SW 1271 (cell line): ENCODE results near the gene TRAF4.
"Not testable (repeated sequence)": the region's sequence is repeated elsewhere in the genome, so short reads cannot be mapped to it uniquely, and the experiment has no call there.

Experiments
- DNase-seq, 2 experiments: peaks; one replicate each; lab custom pipeline; 2025; lab: John Stamatoyannopoulos, UW

Gene TRAF4

GRCh38 chr17:28748852-28749515 is 5.2 kb downstream of the TRAF4 start:
- no peak for DNase-seq

GRCh38 chr17:28749516-28750177 is 5.8 kb downstream of the TRAF4 start:
- no peak for DNase-seq

GRCh38 chr17:28750178-28751047 is 6.6 kb downstream of the TRAF4 start:
- DNase-seq = peak; percentile 70 to 91

- DNase-seq = no peak
These were observed 8.0 kb downstream of the TRAF4 start for GRCh38 chr17:28751600-28752366.

GRCh38 chr17:28755486-28755885 is 11.7 kb downstream of the TRAF4 start:
- no peak for DNase-seq

GRCh38 chr17:28756049-28756804 is 12.4 kb downstream of the TRAF4 start:
- no peak for DNase-seq

- DNase-seq = no peak
These were observed 14.8 kb downstream of the TRAF4 start for GRCh38 chr17:28758411-28759121.

GRCh38 chr17:28759256-28759865 is 15.6 kb downstream of the TRAF4 start:
- no peak for DNase-seq

GRCh38 chr17:28760601-28761562 is 17.1 kb downstream of the TRAF4 start:
- DNase-seq = no peak

- no peak for DNase-seq
These were observed 19.5 kb downstream of the TRAF4 start for GRCh38 chr17:28763137-28763799.

- peak in 1 of 2 experiments; percentile 69 for DNase-seq
These were observed 20.0 kb downstream of the TRAF4 start for GRCh38 chr17:28763804-28764266.

GRCh38 chr17:28765038-28765437 is 21.2 kb downstream of the TRAF4 start:
- DNase-seq = no peak

GRCh38 chr17:28773736-28774135 is 29.9 kb downstream of the TRAF4 start:
- DNase-seq = no peak

GRCh38 chr17:28774206-28774605 is 30.4 kb downstream of the TRAF4 start:
- DNase-seq = no peak

GRCh38 chr17:28777178-28777577 is 33.4 kb downstream of the TRAF4 start:
- DNase-seq = no peak

GRCh38 chr17:28779601-28780000 is 35.8 kb downstream of the TRAF4 start:
- not testable (repeated sequence) for DNase-seq

GRCh38 chr17:28783161-28783560 is 39.4 kb downstream of the TRAF4 start:
- DNase-seq = no peak

- no peak for DNase-seq
These were observed 44.3 kb downstream of the TRAF4 start for GRCh38 chr17:28788100-28788499.
